Osteoblast (primary cell): ENCODE measurements around the gene CDKL2. TPM values are rescaled to one million over a fixed set of nuclear protein-coding genes. Genes with fewer than 3 reads are reported as not detected.
A peak's percentile ranks its signal among the peaks of the same experiment; 100 is the strongest.

Source experiments
- DNase-seq: peaks from one replicate; pipeline ENCODE4 v3.0.0; 2011; ENCODE audit warnings: low spot score, mixed read lengths; ENCODE audit not compliant: insufficient read length; ENCODE audit errors: missing footprints
- H2AFZ ChIP-seq: 2 replicates; pipeline ENCODE4 v1.6.0; 2011; ENCODE audit warnings: mild to moderate bottlenecking, low read length
- H3K27ac ChIP-seq: 2 replicates; pipeline ENCODE4 v1.5.1; 2011; ENCODE audit warnings: mild to moderate bottlenecking, low read depth, low read length, moderate library complexity
- H3K27me3 ChIP-seq: 2 replicates; pipeline ENCODE4 v1.6.0; 2012; ENCODE audit warnings: mild to moderate bottlenecking, control low read depth, inconsistent platforms, low read length, moderate library complexity; ENCODE audit not compliant: insufficient read depth
- H3K36me3 ChIP-seq: 2 replicates; pipeline ENCODE4 v1.5.1; 2011; ENCODE audit warnings: mild to moderate bottlenecking, low read length, control low read depth, moderate library complexity; ENCODE audit not compliant: insufficient read depth
- H3K4me1 ChIP-seq: 2 replicates; pipeline ENCODE4 v1.5.1; 2011; ENCODE audit warnings: mild to moderate bottlenecking, low read length, control low read depth, moderate library complexity; ENCODE audit not compliant: insufficient read depth
- H3K4me2 ChIP-seq: 2 replicates; pipeline ENCODE4 v1.6.0; 2011; ENCODE audit warnings: mild to moderate bottlenecking, low read length; ENCODE audit not compliant: insufficient read depth
- H3K4me3 ChIP-seq: fragments of 200-600 bp; sonication (generic); 3 replicates; pipeline ENCODE4 v1.5.1; 2012; ENCODE audit warnings: mild to moderate bottlenecking, low read length, inconsistent platforms; ENCODE audit not compliant: insufficient read depth
- H3K79me2 ChIP-seq: 2 replicates; pipeline ENCODE4 v1.6.0; 2012; ENCODE audit warnings: mild to moderate bottlenecking, low read length, control low read depth, inconsistent platforms; ENCODE audit not compliant: insufficient read depth
- H3K9me3 ChIP-seq: 2 replicates; pipeline ENCODE4 v1.5.1; 2011; ENCODE audit warnings: low read depth, low read length, control low read depth
- H4K20me1 ChIP-seq: 2 replicates; pipeline ENCODE4 v1.6.0; 2012; ENCODE audit warnings: mild to moderate bottlenecking, low read length, control low read depth; ENCODE audit not compliant: insufficient read depth
- total RNA-seq: library from RNA; depleted of rRNA; stranded (reverse); fragments of >200 nt; gene quantifications from 2 replicates; pipeline ENCODE4 v1.2.3, GENCODE V29; 2012
- TF ChIP-seq, protein P1 (sequence below): IDR thresholded peaks from 2 replicates; pipeline ENCODE4 v1.5.1; 2011; ENCODE audit warnings: mild to moderate bottlenecking, low read depth, low read length, moderate library complexity; ENCODE audit errors: extremely low read depth

CDKL2 gene
- total RNA-seq, 1 donor: 0.72 TPM

DNA sequence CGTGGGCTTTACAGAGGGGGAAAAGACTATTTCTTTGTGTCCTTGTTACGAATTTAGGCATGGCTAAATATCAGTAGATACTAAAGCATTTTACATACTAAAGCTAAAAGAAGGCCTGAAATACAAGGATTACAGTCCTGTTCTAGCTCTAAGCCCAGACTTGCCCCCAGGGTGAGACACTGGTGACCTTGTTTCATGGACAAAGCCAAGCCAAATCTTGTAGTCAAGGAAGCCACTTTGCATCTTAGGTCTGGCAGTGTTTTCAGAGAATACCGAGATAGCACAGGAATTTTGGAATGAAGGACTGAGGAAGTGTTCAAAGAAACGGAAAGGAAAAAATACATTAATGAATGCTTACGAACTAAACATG lies 43.6 kb upstream of the CDKL2 start:
- Histone ChIP-seq H3K79me2 (peaks cover 43% of the 10 kb centered on the region), H3K4me1 (peaks cover 23% of the 10 kb centered on the region), H3K36me3 (no peaks in the 10 kb centered on the region), H2AFZ (peak overlapping the region; percentile 94), H3K27ac (peak overlapping the region; percentile 97), H3K4me2 (peak overlapping the region; percentile 95), H3K4me3 (peak overlapping the region; percentile 99), H3K9me3 (no peaks in the 10 kb centered on the region), H3K27me3 (no peaks in the 10 kb centered on the region), H4K20me1 (peaks cover 35% of the 10 kb centered on the region)
- peak; percentile 25 for DNase-seq
- TF ChIP-seq, protein P1, sequence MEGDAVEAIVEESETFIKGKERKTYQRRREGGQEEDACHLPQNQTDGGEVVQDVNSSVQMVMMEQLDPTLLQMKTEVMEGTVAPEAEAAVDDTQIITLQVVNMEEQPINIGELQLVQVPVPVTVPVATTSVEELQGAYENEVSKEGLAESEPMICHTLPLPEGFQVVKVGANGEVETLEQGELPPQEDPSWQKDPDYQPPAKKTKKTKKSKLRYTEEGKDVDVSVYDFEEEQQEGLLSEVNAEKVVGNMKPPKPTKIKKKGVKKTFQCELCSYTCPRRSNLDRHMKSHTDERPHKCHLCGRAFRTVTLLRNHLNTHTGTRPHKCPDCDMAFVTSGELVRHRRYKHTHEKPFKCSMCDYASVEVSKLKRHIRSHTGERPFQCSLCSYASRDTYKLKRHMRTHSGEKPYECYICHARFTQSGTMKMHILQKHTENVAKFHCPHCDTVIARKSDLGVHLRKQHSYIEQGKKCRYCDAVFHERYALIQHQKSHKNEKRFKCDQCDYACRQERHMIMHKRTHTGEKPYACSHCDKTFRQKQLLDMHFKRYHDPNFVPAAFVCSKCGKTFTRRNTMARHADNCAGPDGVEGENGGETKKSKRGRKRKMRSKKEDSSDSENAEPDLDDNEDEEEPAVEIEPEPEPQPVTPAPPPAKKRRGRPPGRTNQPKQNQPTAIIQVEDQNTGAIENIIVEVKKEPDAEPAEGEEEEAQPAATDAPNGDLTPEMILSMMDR: no peak

DNA sequence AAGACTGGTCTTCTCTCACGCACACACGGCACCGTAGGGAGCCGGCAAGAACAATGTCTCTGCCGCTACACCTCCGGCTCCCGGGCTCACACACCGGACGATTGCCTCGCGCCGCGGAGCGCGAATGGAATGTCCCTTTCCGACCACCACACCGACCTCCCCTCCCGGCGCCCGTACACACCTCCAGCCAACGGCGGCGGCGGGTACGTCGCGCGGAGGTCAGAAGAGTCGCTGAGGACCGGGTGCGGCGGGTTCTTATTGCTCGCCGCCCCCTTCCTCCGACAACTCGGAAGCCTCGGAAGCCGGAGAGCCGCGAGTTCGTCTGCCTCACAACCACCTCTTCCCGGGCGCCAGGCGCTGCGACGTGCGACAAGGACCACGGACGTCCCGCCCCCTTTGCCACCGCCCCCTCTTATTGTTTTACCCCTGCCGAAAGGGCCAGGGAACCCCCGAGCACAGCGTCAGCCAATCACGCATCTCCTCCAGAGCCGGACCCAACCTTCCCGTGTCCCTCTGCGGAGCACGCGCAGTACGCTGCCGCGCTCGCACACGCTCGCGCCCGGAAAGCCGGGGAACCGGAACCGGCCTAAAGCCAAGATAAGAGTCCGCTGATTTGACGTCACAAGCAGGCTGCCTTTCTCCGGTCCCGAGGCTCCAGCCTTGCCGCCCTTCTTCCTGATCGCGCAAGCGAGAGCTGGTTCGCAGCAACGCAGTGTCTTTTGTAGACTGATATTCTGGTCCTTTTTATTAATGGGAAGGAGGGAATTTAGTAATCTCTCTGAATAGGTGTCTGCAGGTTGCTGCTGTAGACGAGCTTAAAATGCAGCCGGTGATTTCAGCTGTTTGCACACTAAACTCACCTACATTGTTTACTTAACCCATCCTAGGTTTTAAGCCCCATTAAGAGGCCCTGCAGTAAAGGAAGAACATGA lies 43.0 kb upstream of the CDKL2 start, which contains the start of gene G3BP2:
TSS of gene G3BP2 (minus strand) at position 385 of the 932 bp plus-strand sequence. CDS start 11,386 bp downstream, outside the sequence.
- DNase-seq: peak; percentile 97
- H4K20me1 ChIP-seq: peaks cover 42% of the 10 kb centered on the region
- TF ChIP-seq, protein P1: no peak
- H3K4me3 ChIP-seq: peak within 1 kb of the TSS; percentile 99
- H3K27me3 ChIP-seq: no peaks in the 10 kb centered on the region
- H3K4me2 ChIP-seq: peak within 1 kb of the TSS; percentile 95
- H3K27ac ChIP-seq: peak within 1 kb of the TSS; percentile 97
- no peaks in the 10 kb centered on the region for H3K9me3 ChIP-seq
- H3K79me2 ChIP-seq: peaks cover 49% of the 10 kb centered on the region
- peaks cover 23% of the 10 kb centered on the region for H3K4me1 ChIP-seq
- peak within 1 kb of the TSS; percentile 94 for H2AFZ ChIP-seq
- H3K36me3 ChIP-seq: no peaks in the 10 kb centered on the region

DNA sequence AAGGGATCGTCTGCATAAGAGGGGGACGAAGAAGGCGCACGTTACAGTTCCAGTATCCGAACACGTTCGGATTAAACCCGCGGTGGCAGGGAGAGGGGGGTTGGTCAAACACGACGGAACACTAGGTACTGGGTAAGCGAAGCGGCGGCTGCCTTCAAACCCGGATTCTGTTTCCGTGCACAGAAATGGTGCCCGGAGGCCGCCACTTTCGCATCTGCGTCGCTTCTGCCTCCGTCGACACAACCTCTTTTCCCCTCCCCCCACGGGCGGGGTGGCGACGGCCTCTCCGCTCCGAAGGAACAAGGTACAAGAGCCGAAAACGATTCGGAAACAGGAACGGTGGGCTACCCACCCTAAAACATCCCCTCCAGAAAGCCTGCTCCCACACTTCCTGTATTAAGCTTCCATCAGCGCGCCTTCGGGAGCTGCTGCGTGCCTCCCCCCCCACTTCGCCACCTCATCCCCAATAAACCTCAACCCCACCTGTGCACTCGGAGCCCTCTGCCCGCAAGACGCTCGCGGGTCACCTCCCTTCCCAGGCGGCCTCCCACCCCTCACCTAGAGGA lies 42.2 kb upstream of the CDKL2 start:
- H3K4me2 ChIP-seq: peak overlapping the region; percentile 95
- H4K20me1 ChIP-seq: peaks cover 49% of the 10 kb centered on the region
- H3K27ac ChIP-seq: peak overlapping the region; percentile 97
- DNase-seq: peak; percentile 88
- H3K79me2 ChIP-seq: peaks cover 57% of the 10 kb centered on the region
- H2AFZ ChIP-seq: peak overlapping the region; percentile 73
- no peaks in the 10 kb centered on the region for H3K36me3 ChIP-seq
- H3K4me3 ChIP-seq: peak overlapping the region; percentile 99
- no peaks in the 10 kb centered on the region for H3K9me3 ChIP-seq
- TF ChIP-seq, protein P1: no peak
- no peaks in the 10 kb centered on the region for H3K27me3 ChIP-seq
- H3K4me1 ChIP-seq: peaks cover 23% of the 10 kb centered on the region

DNA sequence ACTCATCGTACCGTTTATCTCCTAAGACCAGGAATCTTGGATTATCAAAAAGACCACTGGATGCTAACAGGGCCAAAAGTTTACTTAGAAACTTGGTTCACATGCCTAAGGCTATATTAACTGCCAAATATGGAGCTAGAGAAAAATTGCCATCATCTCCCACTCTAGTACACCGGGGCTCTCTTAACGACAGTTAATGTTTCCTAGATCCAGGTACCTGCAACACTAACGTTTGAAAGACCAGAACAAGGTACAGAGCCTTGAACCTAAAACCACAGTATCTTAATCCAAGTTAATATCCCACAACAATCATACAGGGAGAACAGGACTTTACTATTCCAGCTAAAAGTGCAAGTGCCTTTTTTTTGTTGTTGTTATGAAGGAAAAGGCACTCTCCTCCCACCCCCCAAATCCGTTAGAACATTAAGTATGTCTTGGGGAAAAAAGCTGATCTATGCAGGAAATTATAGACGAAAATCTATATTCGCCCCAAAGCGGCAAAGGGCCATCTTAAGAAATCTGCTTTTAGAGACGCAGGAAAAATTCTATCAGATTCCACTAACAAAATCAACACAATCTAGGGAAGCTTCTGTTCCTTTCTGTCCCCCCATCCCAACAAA lies 41.6 kb upstream of the CDKL2 start:
- Histone ChIP-seq H3K79me2 (peaks cover 63% of the 10 kb centered on the region), H4K20me1 (peaks cover 49% of the 10 kb centered on the region), H3K27me3 (no peaks in the 10 kb centered on the region), H2AFZ (peak overlapping the region; percentile 73), H3K4me2 (peak overlapping the region; percentile 95), H3K4me1 (peaks cover 23% of the 10 kb centered on the region), H3K27ac (peak overlapping the region; percentile 97), H3K36me3 (no peaks in the 10 kb centered on the region), H3K9me3 (no peaks in the 10 kb centered on the region), H3K4me3 (peak overlapping the region; percentile 99)
- peak; percentile 69 for DNase-seq
- TF ChIP-seq, protein P1: no peak
